Neural cell (in vitro differentiated cells): ENCODE measurements around the gene ZMYND11. TPM values are rescaled to one million over a fixed set of nuclear protein-coding genes. Genes with fewer than 3 reads are reported as not detected.

Source experiments
- H2AFZ ChIP-seq: fragments of 200-600, 300-800 bp; sonication (generic), shearing (Covaris generic); 2 replicates; pipeline ENCODE4 v1.6.0; 2014; ENCODE audit warnings: low read depth, mild to moderate bottlenecking, antibody characterized with exemption, low read length, moderate library complexity
- H3F3A ChIP-seq: fragments of 200-600 bp; shearing (Covaris generic); 2 replicates; pipeline ENCODE4 v1.6.1; 2016; ENCODE audit warnings: mild to moderate bottlenecking, moderate library complexity, mixed read lengths, antibody characterized with exemption, low read length; ENCODE audit not compliant: insufficient read depth, poor library complexity, severe bottlenecking
- H3K27ac ChIP-seq: fragments of 200-600, 300-800 bp; sonication (generic), shearing (Covaris generic); 2 replicates; pipeline ENCODE4 v1.5.1; 2014; ENCODE audit warnings: mild to moderate bottlenecking, low read length, moderate library complexity
- H3K27me3 ChIP-seq: fragments of 300-800, 200-600 bp; sonication (generic), shearing (Covaris generic); 2 replicates; pipeline ENCODE4 v1.6.0; 2014; ENCODE audit warnings: mild to moderate bottlenecking, low read depth, low read length, moderate library complexity; ENCODE audit not compliant: insufficient read depth
- H3K36me3 ChIP-seq: fragments of 300-800, 200-600 bp; sonication (generic), shearing (Covaris generic); 2 replicates; pipeline ENCODE4 v1.5.1; 2014; ENCODE audit warnings: mild to moderate bottlenecking, antibody characterized with exemption, low read length, moderate library complexity; ENCODE audit not compliant: insufficient read depth
- H3K4me2 ChIP-seq: fragments of 300-800, 200-600 bp; sonication (generic), shearing (Covaris generic); 2 replicates; pipeline ENCODE4 v1.6.0; 2014; ENCODE audit warnings: mild to moderate bottlenecking, low read length
- H3K4me3 ChIP-seq: fragments of 300-800, 200-600 bp; sonication (generic), shearing (Covaris generic); 2 replicates; pipeline ENCODE4 v1.5.1; 2014; ENCODE audit warnings: mild to moderate bottlenecking, low read length, moderate library complexity
- H3K79me2 ChIP-seq: fragments of 200-600 bp; shearing (Covaris generic); replicated peaks from 2 replicates; pipeline ENCODE4 v1.6.0; 2014; ENCODE audit warnings: mild to moderate bottlenecking, low read length, moderate library complexity; ENCODE audit not compliant: insufficient read depth
- H3K9ac ChIP-seq: fragments of 300-800, 200-600 bp; sonication (generic), shearing (Covaris generic); 2 replicates; pipeline ENCODE4 v1.6.1; 2016; ENCODE audit warnings: mild to moderate bottlenecking, low read length, mixed read lengths
- H3K9me2 ChIP-seq: fragments of 200-600 bp; shearing (Covaris generic); 2 replicates; pipeline ENCODE4 v1.6.1; 2016; ENCODE audit warnings: mild to moderate bottlenecking, low read length, mixed read lengths; ENCODE audit not compliant: insufficient read depth
- H3K9me3 ChIP-seq: fragments of 200-600, 300-800 bp; sonication (generic), shearing (Covaris generic); 2 replicates; pipeline ENCODE4 v1.6.1; 2016; ENCODE audit warnings: mild to moderate bottlenecking, mixed run types, low read length, moderate library complexity, mixed read lengths
- H4K20me1 ChIP-seq: fragments of 200-600 bp; shearing (Covaris generic); 2 replicates; pipeline ENCODE4 v1.6.1; 2016; ENCODE audit warnings: mild to moderate bottlenecking, mixed run types; ENCODE audit not compliant: insufficient read depth
- CTCF ChIP-seq: fragments of 450-650 bp; IDR thresholded peaks from 2 replicates; pipeline ENCODE4 v1.5.1; 2014; ENCODE audit warnings: antibody characterized with exemption, mild to moderate bottlenecking, moderate library complexity; ENCODE audit not compliant: poor library complexity, severe bottlenecking
- EP300 ChIP-seq: fragments of 450-650 bp; conservative IDR thresholded peaks from 2 replicates; pipeline ENCODE4 v1.6.1; 2014; ENCODE audit warnings: antibody characterized with exemption, mild to moderate bottlenecking, moderate library complexity; ENCODE audit not compliant: poor library complexity, severe bottlenecking
- EZH2 ChIP-seq: fragments of 200-600, 300-800 bp; shearing (Covaris generic), sonication (generic); IDR thresholded peaks from 2 replicates; pipeline ENCODE4 v1.6.1; 2014; ENCODE audit warnings: antibody characterized with exemption, low read length, borderline replicate concordance, mild to moderate bottlenecking; ENCODE audit not compliant: insufficient read depth, poor library complexity, severe bottlenecking
- MXI1 ChIP-seq: fragments of 450-650 bp; conservative IDR thresholded peaks from 2 replicates; pipeline ENCODE4 v1.6.1; 2014; ENCODE audit warnings: antibody characterized with exemption, mild to moderate bottlenecking; ENCODE audit not compliant: poor library complexity, severe bottlenecking
- POLR2AphosphoS5 ChIP-seq: IDR thresholded peaks from 2 replicates; pipeline ENCODE4 v1.6.1; 2012
- RAD21 ChIP-seq: fragments of 450-650 bp; conservative IDR thresholded peaks from 2 replicates; pipeline ENCODE4 v1.6.1; 2014; ENCODE audit warnings: antibody characterized with exemption, mild to moderate bottlenecking, moderate library complexity
- REST ChIP-seq: IDR thresholded peaks from 2 replicates; pipeline ENCODE4 v1.6.1; 2012; ENCODE audit warnings: borderline replicate concordance
- SMC3 ChIP-seq: fragments of 450-650 bp; conservative IDR thresholded peaks from 2 replicates; pipeline ENCODE4 v1.6.1; 2014; ENCODE audit warnings: antibody characterized with exemption, mild to moderate bottlenecking, moderate library complexity; ENCODE audit not compliant: poor library complexity
- TAF1 ChIP-seq: IDR thresholded peaks from 2 replicates; pipeline ENCODE4 v1.6.1; 2012; ENCODE audit warnings: low read depth
- polyA plus RNA-seq: library from polyadenylated mRNA; depleted of rRNA; stranded (reverse); fragments of >200 nt; gene quantifications from 2 replicates; pipeline ENCODE4 v1.2.3, GENCODE V29; 2014

ZMYND11 gene
- polyA plus RNA-seq, 1 donor from 2014 or later, result 122 TPM

GRCh38 chr10:282294-283139 is 147.3 kb downstream of the ZMYND11 start:
- Histone ChIP-seq H3K9me2 (no peaks in the 10 kb centered on the region), H3K4me3 (no peak overlapping the region), H3K9ac (no peak overlapping the region), H3F3A (no peaks in the 10 kb centered on the region), H3K79me2 (no peaks in the 10 kb centered on the region), H3K36me3 (peaks cover 26% of the 10 kb centered on the region), H2AFZ (no peak overlapping the region), H3K27ac (no peak overlapping the region), H3K4me2 (no peak overlapping the region), H3K27me3 (no peaks in the 10 kb centered on the region), H3K9me3 (no peaks in the 10 kb centered on the region), H4K20me1 (no peaks in the 10 kb centered on the region)
- TF ChIP-seq TAF1 (no peak), MXI1 (no peak), EP300 (no peak), EZH2 (no peak), REST (no peak), POLR2AphosphoS5 (no peak), SMC3 (no peak), RAD21 (no peak), CTCF (no peak)

- Histone ChIP-seq H3K4me3 (no peak overlapping the region), H3K27ac (no peak overlapping the region), H3K9ac (no peak overlapping the region), H3K79me2 (no peaks in the 10 kb centered on the region), H4K20me1 (no peaks in the 10 kb centered on the region), H3K27me3 (no peaks in the 10 kb centered on the region), H3F3A (no peaks in the 10 kb centered on the region), H3K9me2 (no peaks in the 10 kb centered on the region), H3K9me3 (no peaks in the 10 kb centered on the region), H2AFZ (no peak overlapping the region), H3K4me2 (no peak overlapping the region), H3K36me3 (peaks cover 31% of the 10 kb centered on the region)
- no peak for TF ChIP-seq MXI1
- no peak for TF ChIP-seq TAF1
- no peak for TF ChIP-seq SMC3
- no peak for TF ChIP-seq EZH2
- TF ChIP-seq POLR2AphosphoS5, result no peak
- no peak for TF ChIP-seq EP300
- no peak for TF ChIP-seq REST
- TF ChIP-seq CTCF, result no peak
- no peak for TF ChIP-seq RAD21
These were observed 147.9 kb downstream of the ZMYND11 start for GRCh38 chr10:283140-283479.
